OCI-LY3 (cell line): ENCODE data around the gene ZMYM4.

ENCODE experiments used
- H2AFZ ChIP-seq: fragments of 200-600, 300-600 bp; shearing (Covaris generic); 2 replicates; pipeline ENCODE4 v1.6.0; 2014; ENCODE audit warnings: antibody characterized with exemption, low read depth, low read length
- H3K27ac ChIP-seq: fragments of 200-600, 300-600 bp; sonication (generic); 2 replicates; pipeline ENCODE4 v1.5.1; 2014; ENCODE audit warnings: mild to moderate bottlenecking, low read length, moderate library complexity, mixed read lengths
- H3K27me3 ChIP-seq: fragments of 200-600, 300-600 bp; sonication (generic); 2 replicates; pipeline ENCODE4 v1.6.1; 2014; ENCODE audit warnings: low read depth, low read length, mixed read lengths
- H3K36me3 ChIP-seq: fragments of 200-600, 300-600 bp; sonication (generic); replicated peaks from 2 replicates; pipeline ENCODE3; 2014; ENCODE audit warnings: low read depth, low read length, mixed read lengths
- H3K4me1 ChIP-seq: fragments of 300-600, 200-600 bp; sonication (generic); 2 replicates; pipeline ENCODE4 v1.6.1; 2014; ENCODE audit warnings: low read length, mixed read lengths
- H3K4me2 ChIP-seq: fragments of 200-600, 300-600 bp; sonication (generic); 2 replicates; pipeline ENCODE4 v1.6.1; 2014; ENCODE audit warnings: low read length, mixed read lengths
- H3K4me3 ChIP-seq: fragments of 300-600, 200-600 bp; sonication (generic); 2 replicates; pipeline ENCODE4 v1.5.1; 2014; ENCODE audit warnings: antibody characterized with exemption, mild to moderate bottlenecking, low read length, moderate library complexity
- H3K79me2 ChIP-seq: fragments of 300-600, 200-600 bp; shearing (Covaris generic); 2 replicates; pipeline ENCODE4 v1.6.1; 2014; ENCODE audit warnings: mild to moderate bottlenecking, low read length, mixed read lengths
- H3K9ac ChIP-seq: fragments of 300-600, 200-600 bp; shearing (Covaris generic); 2 replicates; pipeline ENCODE4 v1.6.0; 2014; ENCODE audit warnings: mild to moderate bottlenecking, low read length, moderate library complexity
- H3K9me3 ChIP-seq: fragments of 200-600, 300-600 bp; shearing (Covaris generic); 2 replicates; pipeline ENCODE4 v1.6.1; 2014; ENCODE audit warnings: low read length, mixed read lengths; ENCODE audit not compliant: insufficient read depth
- H4K20me1 ChIP-seq: fragments of 200-600, 300-600 bp; sonication (generic); 2 replicates; pipeline ENCODE4 v1.6.1; 2016; ENCODE audit warnings: low read length, mixed read lengths; ENCODE audit not compliant: insufficient read depth
- EZH2phosphoT487 ChIP-seq: fragments of 200-600 bp; shearing (Covaris generic); IDR thresholded peaks from 2 replicates; pipeline ENCODE4 v1.6.1; 2018; ENCODE audit warnings: antibody characterized with exemption, mixed run types, low read depth
- TF ChIP-seq, protein P1 (sequence below): fragments of 200-600, 300-600 bp; sonication (generic); IDR thresholded peaks from 2 replicates; pipeline ENCODE4 v1.5.1; 2014; ENCODE audit warnings: antibody characterized with exemption, low read length, low read depth

ZMYM4 gene

DNA sequence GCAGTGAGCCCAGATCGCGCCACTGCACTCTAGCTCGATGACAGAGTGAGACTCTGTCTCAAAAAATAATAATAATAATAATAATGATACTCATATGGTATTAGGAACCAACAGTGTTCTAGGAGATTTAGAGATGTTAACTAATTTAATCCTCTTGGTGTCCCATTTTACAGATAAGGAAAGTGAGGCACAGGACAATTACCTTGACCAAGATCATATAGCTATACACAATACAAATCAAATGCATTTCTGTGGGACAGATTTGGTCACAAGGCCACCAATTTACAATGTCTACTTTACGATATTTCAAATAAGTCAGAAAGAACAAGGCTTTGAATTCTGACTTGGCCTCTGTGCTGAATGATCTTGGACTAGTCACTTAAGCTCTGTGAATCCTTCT, 2.2 kb upstream of the ZMYM4 start:
- Histone ChIP-seq H3K4me2 (no peak overlapping the region), H3K9me3 (no peaks in the 10 kb centered on the region), H3K9ac (no peak overlapping the region), H3K27me3 (no peaks in the 10 kb centered on the region), H3K79me2 (peaks cover 27% of the 10 kb centered on the region), H3K4me1 (peaks cover 10% of the 10 kb centered on the region), H2AFZ (no peak overlapping the region), H3K27ac (no peak overlapping the region), H4K20me1 (no peaks in the 10 kb centered on the region), H3K4me3 (no peak overlapping the region), H3K36me3 (peaks cover 3% of the 10 kb centered on the region)
- no peak for TF ChIP-seq EZH2phosphoT487
- TF ChIP-seq, protein P1, sequence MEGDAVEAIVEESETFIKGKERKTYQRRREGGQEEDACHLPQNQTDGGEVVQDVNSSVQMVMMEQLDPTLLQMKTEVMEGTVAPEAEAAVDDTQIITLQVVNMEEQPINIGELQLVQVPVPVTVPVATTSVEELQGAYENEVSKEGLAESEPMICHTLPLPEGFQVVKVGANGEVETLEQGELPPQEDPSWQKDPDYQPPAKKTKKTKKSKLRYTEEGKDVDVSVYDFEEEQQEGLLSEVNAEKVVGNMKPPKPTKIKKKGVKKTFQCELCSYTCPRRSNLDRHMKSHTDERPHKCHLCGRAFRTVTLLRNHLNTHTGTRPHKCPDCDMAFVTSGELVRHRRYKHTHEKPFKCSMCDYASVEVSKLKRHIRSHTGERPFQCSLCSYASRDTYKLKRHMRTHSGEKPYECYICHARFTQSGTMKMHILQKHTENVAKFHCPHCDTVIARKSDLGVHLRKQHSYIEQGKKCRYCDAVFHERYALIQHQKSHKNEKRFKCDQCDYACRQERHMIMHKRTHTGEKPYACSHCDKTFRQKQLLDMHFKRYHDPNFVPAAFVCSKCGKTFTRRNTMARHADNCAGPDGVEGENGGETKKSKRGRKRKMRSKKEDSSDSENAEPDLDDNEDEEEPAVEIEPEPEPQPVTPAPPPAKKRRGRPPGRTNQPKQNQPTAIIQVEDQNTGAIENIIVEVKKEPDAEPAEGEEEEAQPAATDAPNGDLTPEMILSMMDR, result no peak

- Histone ChIP-seq H3K9me3 (no peaks in the 10 kb centered on the region), H3K27me3 (no peaks in the 10 kb centered on the region), H2AFZ (0 out of 2 replicates have a peak overlapping the region, but pooled peaks have one; percentile 57), H3K4me1 (peaks cover 10% of the 10 kb centered on the region), H3K4me3 (peak overlapping the region; percentile 93), H3K4me2 (peak overlapping the region; percentile 84), H3K9ac (peak overlapping the region; percentile 96), H3K36me3 (peaks cover 12% of the 10 kb centered on the region), H4K20me1 (peaks cover 7% of the 10 kb centered on the region; the same call in 1 of the 2 replicates), H3K79me2 (peaks cover 56% of the 10 kb centered on the region), H3K27ac (peak overlapping the region; percentile 74)
- no peak for TF ChIP-seq EZH2phosphoT487
- TF ChIP-seq, protein P1, result no peak
These were observed 886 bp downstream of the ZMYM4 start for GRCh38 chr1:35269201-35269988.

DNA sequence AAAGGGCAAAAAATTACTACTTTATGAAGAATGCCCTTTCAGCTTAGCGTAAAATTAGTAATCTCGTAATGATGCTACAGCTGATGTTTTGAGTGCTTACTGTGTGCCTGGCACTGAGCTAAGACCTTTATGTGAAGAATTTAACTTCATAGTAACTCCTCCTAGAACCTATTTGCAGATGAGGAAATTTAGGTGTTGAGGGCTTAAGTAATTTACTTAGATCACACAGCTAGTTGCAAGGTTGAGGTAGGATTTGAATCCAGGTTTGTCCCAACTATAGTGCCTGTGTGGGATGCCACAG, 1.4 kb downstream of the ZMYM4 start:
- TF ChIP-seq, protein P1, result no peak
- TF ChIP-seq EZH2phosphoT487, result no peak
- Histone ChIP-seq H3K9me3 (no peaks in the 10 kb centered on the region), H2AFZ (no peak overlapping the region), H3K4me1 (peaks cover 10% of the 10 kb centered on the region), H3K36me3 (peaks cover 12% of the 10 kb centered on the region), H3K4me3 (peak overlapping the region; percentile 93), H3K79me2 (peaks cover 58% of the 10 kb centered on the region), H4K20me1 (peaks cover 7% of the 10 kb centered on the region; the same call in 1 of the 2 replicates), H3K4me2 (peak overlapping the region; percentile 84), H3K27ac (no peak overlapping the region), H3K9ac (peak overlapping the region; percentile 96; the same call in 1 of the 2 replicates), H3K27me3 (no peaks in the 10 kb centered on the region)

- Histone ChIP-seq H3K27me3 (no peaks in the 10 kb centered on the region), H3K36me3 (peaks cover 12% of the 10 kb centered on the region), H3K27ac (no peak overlapping the region), H3K4me3 (no peak overlapping the region), H3K9ac (no peak overlapping the region), H3K9me3 (no peaks in the 10 kb centered on the region), H3K4me1 (peaks cover 10% of the 10 kb centered on the region), H3K4me2 (no peak overlapping the region), H3K79me2 (peaks cover 61% of the 10 kb centered on the region), H2AFZ (no peak overlapping the region), H4K20me1 (peaks cover 7% of the 10 kb centered on the region; the same call in 1 of the 2 replicates)
- TF ChIP-seq, protein P1, result no peak
These were observed 2.3 kb downstream of the ZMYM4 start for GRCh38 chr1:35270836-35271235.
